Peyer's patch (tissue), 4 donors: ENCODE measurements around the gene IQCM.

Source experiments
- POLR2A ChIP-seq, 2 donors: fragments of 450-650 bp; IDR thresholded peaks; one replicate each; pipeline ENCODE4 v1.5.1; 2017; ENCODE audit warnings: antibody characterized with exemption in 2 of 2, mild to moderate bottlenecking in 2 of 2, moderate library complexity in 2 of 2
- TF ChIP-seq, protein P1 (sequence below), 6 experiments: fragments of 450-650 bp in 4 of 6; fragments of 200-600 bp in 2 of 6; sonication (generic) in 1 of 6; IDR thresholded peaks; one replicate each; pipeline ENCODE4 v1.5.1; 2017 to 2019; ENCODE audit warnings: antibody characterized with exemption in 6 of 6, mild to moderate bottlenecking in 3 of 6, moderate library complexity in 1 of 6

DNA sequence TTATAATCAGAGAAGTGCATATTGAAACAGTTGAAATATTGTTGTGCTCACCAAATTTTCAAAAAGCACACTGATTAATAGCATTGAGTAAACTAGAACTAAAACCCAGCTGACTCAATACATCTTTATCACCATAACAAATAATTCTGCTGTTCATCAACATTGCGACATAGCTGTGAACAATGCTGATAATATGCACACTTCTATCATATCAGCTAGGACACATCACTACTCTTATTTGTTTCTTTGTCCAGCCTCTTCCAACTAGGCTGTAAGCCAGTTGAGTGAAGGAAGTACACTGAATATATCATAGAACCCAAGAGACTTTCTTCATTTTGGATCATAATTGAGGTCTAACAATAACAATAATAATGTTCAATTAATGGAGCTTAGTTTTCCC, 349.7 kb downstream of the IQCM start:
- TF ChIP-seq, protein P1, sequence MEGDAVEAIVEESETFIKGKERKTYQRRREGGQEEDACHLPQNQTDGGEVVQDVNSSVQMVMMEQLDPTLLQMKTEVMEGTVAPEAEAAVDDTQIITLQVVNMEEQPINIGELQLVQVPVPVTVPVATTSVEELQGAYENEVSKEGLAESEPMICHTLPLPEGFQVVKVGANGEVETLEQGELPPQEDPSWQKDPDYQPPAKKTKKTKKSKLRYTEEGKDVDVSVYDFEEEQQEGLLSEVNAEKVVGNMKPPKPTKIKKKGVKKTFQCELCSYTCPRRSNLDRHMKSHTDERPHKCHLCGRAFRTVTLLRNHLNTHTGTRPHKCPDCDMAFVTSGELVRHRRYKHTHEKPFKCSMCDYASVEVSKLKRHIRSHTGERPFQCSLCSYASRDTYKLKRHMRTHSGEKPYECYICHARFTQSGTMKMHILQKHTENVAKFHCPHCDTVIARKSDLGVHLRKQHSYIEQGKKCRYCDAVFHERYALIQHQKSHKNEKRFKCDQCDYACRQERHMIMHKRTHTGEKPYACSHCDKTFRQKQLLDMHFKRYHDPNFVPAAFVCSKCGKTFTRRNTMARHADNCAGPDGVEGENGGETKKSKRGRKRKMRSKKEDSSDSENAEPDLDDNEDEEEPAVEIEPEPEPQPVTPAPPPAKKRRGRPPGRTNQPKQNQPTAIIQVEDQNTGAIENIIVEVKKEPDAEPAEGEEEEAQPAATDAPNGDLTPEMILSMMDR (IDR thresholded peaks at IDR 0.05) = no peak
- no peak for TF ChIP-seq POLR2A (IDR thresholded peaks at IDR 0.05)
